Panc1 (cell line): Measurements from ENCODE around the gene ITM2B. TPM values are rescaled to one million over a fixed set of nuclear protein-coding genes. Genes with fewer than 3 reads are reported as not detected.

Experiments used
- ATAC-seq: fragments of 200-7000 bp; cut with Tn5 transposase; 2 replicates; pipeline ENCODE4 v1.9.1; 2020; ENCODE audit warnings: mild to moderate bottlenecking, moderate library complexity
- BruUV-seq: library from RNA; stranded (reverse); fragments of 400-500 nt; replicated peaks from 2 replicates; lab custom pipeline; 2021; lab: Mats Ljungman, UMichigan
- CTCF ChIA-PET: fragments of 300-600 bp; sonication (Branson Sonifier 250); formaldehyde crosslinking; loops from one replicate; lab custom pipeline; 2022; ENCODE audit warnings: antibody characterized with exemption; lab: Charles Lee
- POLR2A ChIA-PET: fragments of 300-600 bp; sonication (Branson Sonifier 250); formaldehyde crosslinking; loops from one replicate; lab custom pipeline; 2022; ENCODE audit warnings: antibody characterized with exemption; lab: Charles Lee
- DNase-seq: peaks from one replicate; pipeline ENCODE4 v3.0.0-alpha.2; 2010; ENCODE audit warnings: low read depth, low spot score
- H3K27ac ChIP-seq: 2 replicates; pipeline ENCODE4 v1.5.1; 2011; ENCODE audit warnings: mild to moderate bottlenecking, low read length, inconsistent platforms
- H3K27me3 ChIP-seq: fragments of 200-500 bp; sonication (Bioruptor generic); 2 replicates; pipeline ENCODE4 v1.6.0; 2014; ENCODE audit warnings: low read length, inconsistent platforms; ENCODE audit not compliant: control insufficient read depth, insufficient read depth
- H3K36me3 ChIP-seq: fragments of 200-500 bp; sonication (Bioruptor generic); 2 replicates; pipeline ENCODE4 v1.5.1; 2014; ENCODE audit warnings: inconsistent platforms, mild to moderate bottlenecking, low read length, moderate library complexity; ENCODE audit not compliant: control insufficient read depth, insufficient read depth
- H3K4me1 ChIP-seq: 2 replicates; pipeline ENCODE4 v1.5.1; 2011; ENCODE audit warnings: inconsistent platforms, mild to moderate bottlenecking, low read length, moderate library complexity; ENCODE audit not compliant: control insufficient read depth, insufficient read depth
- H3K4me3 ChIP-seq, 2 experiments: 2 replicates each; pipeline ENCODE4 v1.5.1; 2011 to 2012; ENCODE audit warnings: low read depth in 2 of 2, low read length in 2 of 2, mild to moderate bottlenecking in 2 of 2, inconsistent platforms in 1 of 2, moderate library complexity in 1 of 2
- H3K9me3 ChIP-seq: fragments of 200-500 bp; sonication (Bioruptor generic); 2 replicates; pipeline ENCODE4 v1.5.1; 2014; ENCODE audit warnings: low read depth, mild to moderate bottlenecking, inconsistent platforms, low read length, moderate library complexity; ENCODE audit not compliant: control insufficient read depth, insufficient read depth
- CTCF ChIP-seq: fragments of 450-650 bp; IDR thresholded peaks from 2 replicates; pipeline ENCODE4 v1.5.1; 2017; ENCODE audit warnings: mild to moderate bottlenecking
- POLR2AphosphoS5 ChIP-seq: IDR thresholded peaks from 2 replicates; pipeline ENCODE4 v1.6.1; 2012; ENCODE audit warnings: mild to moderate bottlenecking, low read depth, low read length, moderate library complexity
- REST ChIP-seq, 2 experiments: IDR thresholded peaks; 2 replicates each; pipeline ENCODE4 v1.6.1; 2011 to 2012; ENCODE audit warnings: low read depth in 2 of 2, control low read depth in 1 of 2, low read length in 1 of 2, mild to moderate bottlenecking in 1 of 2, moderate library complexity in 1 of 2; ENCODE audit not compliant: insufficient read depth in 1 of 2
- SIN3A ChIP-seq: IDR thresholded peaks from 2 replicates; pipeline ENCODE4 v1.6.1; 2012; ENCODE audit warnings: low read depth, mild to moderate bottlenecking, low read length, moderate library complexity, borderline replicate concordance; ENCODE audit not compliant: insufficient read depth
- TCF7L2 ChIP-seq: IDR thresholded peaks from 2 replicates; pipeline ENCODE4 v1.6.1; 2011; ENCODE audit warnings: mild to moderate bottlenecking, low read depth, low read length, inconsistent platforms
- in situ Hi-C: cut with HindIII; loops from 2 replicates; pipeline ENCODE4 v1.10.0; 2016; ENCODE audit warnings: low sequenced_read_pairs, low pct_unique_long_range_greater_than_20kb
- intact Hi-C: fragments of 100-400 bp; cut with micrococcal nuclease; formaldehyde crosslinking; loops from one replicate; pipeline ENCODE4 v1.10.0; 2022; ENCODE audit not compliant: unreplicated experiment
- total RNA-seq: library from RNA; stranded (reverse); gene quantifications from one replicate; pipeline ENCODE4 v1.2.1, GENCODE V29; 2021; ENCODE audit not compliant: unreplicated experiment

The ITM2B gene
- total RNA-seq, 1 experiment from 2014 or later, result 156 TPM

- no peak for TF ChIP-seq CTCF
- TF ChIP-seq TCF7L2, result no peak
- Histone ChIP-seq H3K9me3 (no peaks in the 10 kb centered on the region), H3K4me3 (no peak overlapping the region), H3K27ac (no peak overlapping the region), H3K36me3 (no peaks in the 10 kb centered on the region), H3K27me3 (no peaks in the 10 kb centered on the region), H3K4me1 (no peaks in the 10 kb centered on the region)
- no peak for ATAC-seq
- ChIA-PET CTCF (no interaction called here), POLR2A (no interaction called here)
- BruUV-seq, result no TSS peak
- intact Hi-C loops (no loop called here), in situ Hi-C loops (no loop called here)
- no peak for DNase-seq
Measured at GRCh38 chr13:48273346-48273745, 40.3 kb downstream of the ITM2B start.

- Histone ChIP-seq H3K4me3 (no peak overlapping the region), H3K27me3 (no peaks in the 10 kb centered on the region), H3K36me3 (no peaks in the 10 kb centered on the region), H3K9me3 (no peaks in the 10 kb centered on the region), H3K4me1 (no peaks in the 10 kb centered on the region), H3K27ac (no peak overlapping the region)
- no TSS peak for BruUV-seq
- ATAC-seq, result no peak
- intact Hi-C loops (no loop called here), in situ Hi-C loops (no loop called here)
- POLR2A ChIA-PET, result no interaction called here
- CTCF ChIA-PET, result no interaction called here
- no peak for TF ChIP-seq POLR2AphosphoS5
- no peak for TF ChIP-seq TCF7L2
- TF ChIP-seq CTCF, result no peak
- no peak for TF ChIP-seq REST (IDR thresholded peaks at IDR 0.05; ENCODE audit: insufficient read depth in 1 of 2, low read depth in 2 of 2, low read length in 1 of 2)
- no peak for TF ChIP-seq SIN3A
- no peak for DNase-seq
Measured at GRCh38 chr13:48275507-48275906, 42.5 kb downstream of the ITM2B start.
